Measurements from ENCODE around the gene MCFD2. TPM values are rescaled to one million over a fixed set of nuclear protein-coding genes. Genes with fewer than 3 reads are reported as not detected.

MCFD2 gene
- total RNA-seq, 1 experiment from 2014 or later, result 84.9 TPM

DNA sequence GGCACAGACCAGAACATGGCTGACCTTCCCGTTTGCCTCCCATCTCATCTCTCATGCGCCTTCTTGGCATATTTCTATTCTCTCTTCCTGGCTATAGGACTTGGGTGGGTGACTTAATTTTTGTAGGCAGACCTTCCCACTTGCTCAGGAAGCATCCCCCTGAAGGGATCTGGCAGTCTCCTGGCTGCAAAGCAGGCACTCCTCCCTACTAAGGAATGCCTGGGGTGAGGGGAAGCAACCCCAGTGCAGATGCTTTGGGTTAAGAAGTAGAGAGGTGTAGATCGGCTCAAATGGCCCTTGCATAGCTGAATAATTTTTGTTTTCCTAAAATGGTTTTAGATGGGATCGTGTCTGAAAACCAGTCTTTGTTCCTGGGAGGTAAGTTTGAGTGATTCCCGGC is 17.6 kb downstream of the MCFD2 start:
- in situ Hi-C loops (cut with HindIII; ENCODE audit: low pct_unique_long_range_greater_than_20kb, low sequenced_read_pairs), result no loop called here
- CTCF ChIA-PET, result no interaction called here

DNA sequence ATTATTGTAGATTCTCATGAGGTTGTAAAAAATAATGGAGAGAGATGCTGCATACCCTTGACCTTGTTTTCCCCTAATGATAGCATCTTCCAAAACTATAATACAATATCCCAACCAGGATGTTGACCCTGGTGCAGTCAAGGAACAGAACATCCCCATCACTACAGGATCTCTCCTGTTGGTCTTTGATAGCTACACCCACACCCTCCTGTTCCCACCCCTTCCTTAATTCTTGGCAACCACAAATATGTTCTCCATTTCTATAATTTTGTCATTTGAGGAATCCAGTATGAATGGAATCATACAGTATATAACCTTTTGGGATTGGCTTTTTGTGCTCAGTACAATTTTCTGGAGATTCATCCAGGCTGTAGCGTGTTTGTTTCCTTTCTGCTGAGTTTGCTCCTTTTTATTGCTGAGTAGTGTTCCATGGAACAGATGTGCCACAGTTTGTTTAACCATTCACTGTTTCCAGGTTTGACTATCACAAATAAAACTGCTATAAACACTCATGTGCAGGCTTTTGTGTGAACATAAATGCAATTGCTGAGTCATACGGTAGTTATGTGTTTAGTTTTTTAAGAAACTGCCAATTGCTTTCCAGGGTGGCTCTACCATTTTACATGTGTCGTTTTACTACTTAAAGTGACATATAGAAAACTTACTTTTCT is 22.2 kb downstream of the MCFD2 start:
- no peaks in the 10 kb centered on the region for H3K27me3 ChIP-seq (ENCODE audit: control insufficient read depth, insufficient read depth, low read length)
- TF ChIP-seq, protein P1, sequence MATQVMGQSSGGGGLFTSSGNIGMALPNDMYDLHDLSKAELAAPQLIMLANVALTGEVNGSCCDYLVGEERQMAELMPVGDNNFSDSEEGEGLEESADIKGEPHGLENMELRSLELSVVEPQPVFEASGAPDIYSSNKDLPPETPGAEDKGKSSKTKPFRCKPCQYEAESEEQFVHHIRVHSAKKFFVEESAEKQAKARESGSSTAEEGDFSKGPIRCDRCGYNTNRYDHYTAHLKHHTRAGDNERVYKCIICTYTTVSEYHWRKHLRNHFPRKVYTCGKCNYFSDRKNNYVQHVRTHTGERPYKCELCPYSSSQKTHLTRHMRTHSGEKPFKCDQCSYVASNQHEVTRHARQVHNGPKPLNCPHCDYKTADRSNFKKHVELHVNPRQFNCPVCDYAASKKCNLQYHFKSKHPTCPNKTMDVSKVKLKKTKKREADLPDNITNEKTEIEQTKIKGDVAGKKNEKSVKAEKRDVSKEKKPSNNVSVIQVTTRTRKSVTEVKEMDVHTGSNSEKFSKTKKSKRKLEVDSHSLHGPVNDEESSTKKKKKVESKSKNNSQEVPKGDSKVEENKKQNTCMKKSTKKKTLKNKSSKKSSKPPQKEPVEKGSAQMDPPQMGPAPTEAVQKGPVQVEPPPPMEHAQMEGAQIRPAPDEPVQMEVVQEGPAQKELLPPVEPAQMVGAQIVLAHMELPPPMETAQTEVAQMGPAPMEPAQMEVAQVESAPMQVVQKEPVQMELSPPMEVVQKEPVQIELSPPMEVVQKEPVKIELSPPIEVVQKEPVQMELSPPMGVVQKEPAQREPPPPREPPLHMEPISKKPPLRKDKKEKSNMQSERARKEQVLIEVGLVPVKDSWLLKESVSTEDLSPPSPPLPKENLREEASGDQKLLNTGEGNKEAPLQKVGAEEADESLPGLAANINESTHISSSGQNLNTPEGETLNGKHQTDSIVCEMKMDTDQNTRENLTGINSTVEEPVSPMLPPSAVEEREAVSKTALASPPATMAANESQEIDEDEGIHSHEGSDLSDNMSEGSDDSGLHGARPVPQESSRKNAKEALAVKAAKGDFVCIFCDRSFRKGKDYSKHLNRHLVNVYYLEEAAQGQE (IDR thresholded peaks at IDR 0.05; ENCODE audit: insufficient read depth in 1 of 2, low read depth in 2 of 2, low read length in 1 of 2), result no peak
- TF ChIP-seq, protein P2, sequence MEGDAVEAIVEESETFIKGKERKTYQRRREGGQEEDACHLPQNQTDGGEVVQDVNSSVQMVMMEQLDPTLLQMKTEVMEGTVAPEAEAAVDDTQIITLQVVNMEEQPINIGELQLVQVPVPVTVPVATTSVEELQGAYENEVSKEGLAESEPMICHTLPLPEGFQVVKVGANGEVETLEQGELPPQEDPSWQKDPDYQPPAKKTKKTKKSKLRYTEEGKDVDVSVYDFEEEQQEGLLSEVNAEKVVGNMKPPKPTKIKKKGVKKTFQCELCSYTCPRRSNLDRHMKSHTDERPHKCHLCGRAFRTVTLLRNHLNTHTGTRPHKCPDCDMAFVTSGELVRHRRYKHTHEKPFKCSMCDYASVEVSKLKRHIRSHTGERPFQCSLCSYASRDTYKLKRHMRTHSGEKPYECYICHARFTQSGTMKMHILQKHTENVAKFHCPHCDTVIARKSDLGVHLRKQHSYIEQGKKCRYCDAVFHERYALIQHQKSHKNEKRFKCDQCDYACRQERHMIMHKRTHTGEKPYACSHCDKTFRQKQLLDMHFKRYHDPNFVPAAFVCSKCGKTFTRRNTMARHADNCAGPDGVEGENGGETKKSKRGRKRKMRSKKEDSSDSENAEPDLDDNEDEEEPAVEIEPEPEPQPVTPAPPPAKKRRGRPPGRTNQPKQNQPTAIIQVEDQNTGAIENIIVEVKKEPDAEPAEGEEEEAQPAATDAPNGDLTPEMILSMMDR (IDR thresholded peaks at IDR 0.05), result no peak
- no peak for TF ChIP-seq TCF7L2 (IDR thresholded peaks at IDR 0.05; ENCODE audit: low read depth, low read length)
- no peak for TF ChIP-seq SIN3A (IDR thresholded peaks at IDR 0.05; ENCODE audit: borderline replicate concordance, insufficient read depth, low read depth, low read length)
- TF ChIP-seq POLR2AphosphoS5 (IDR thresholded peaks at IDR 0.05; ENCODE audit: low read depth, low read length), result no peak
- no peaks in the 10 kb centered on the region for H3K4me1 ChIP-seq (ENCODE audit: control insufficient read depth, insufficient read depth, low read length)
- ChIA-PET POLR2A (no interaction called here), CTCF (no interaction called here)
- no peaks in the 10 kb centered on the region for H3K9me3 ChIP-seq (ENCODE audit: control insufficient read depth, insufficient read depth, low read depth, low read length)
- no peaks in the 10 kb centered on the region for H3K36me3 ChIP-seq (ENCODE audit: control insufficient read depth, insufficient read depth, low read length)
- ATAC-seq (no peak), DNase-seq (ENCODE audit: low read depth, low spot score) (no peak)
- no peak overlapping the region for H3K27ac ChIP-seq (ENCODE audit: low read length)
- intact Hi-C loops (cut with micrococcal nuclease; ENCODE audit: unreplicated experiment), result no loop called here
- BruUV-seq (replicated peaks), result no TSS peak
- in situ Hi-C loops (cut with HindIII; ENCODE audit: low pct_unique_long_range_greater_than_20kb, low sequenced_read_pairs), result no loop called here
- H3K4me3 ChIP-seq (ENCODE audit: low read depth in 2 of 2, low read length in 2 of 2), result no peak overlapping the region

More for the DNA sequence above, 17.6 kb downstream of the MCFD2 start:
- H3K4me3 ChIP-seq (ENCODE audit: low read depth in 2 of 2, low read length in 2 of 2), result no peak overlapping the region
- H3K27ac ChIP-seq (ENCODE audit: low read length), result no peak overlapping the region
- no peak for ATAC-seq
- POLR2A ChIA-PET, result no interaction called here
- H3K4me1 ChIP-seq (ENCODE audit: control insufficient read depth, insufficient read depth, low read length), result no peaks in the 10 kb centered on the region
- H3K36me3 ChIP-seq (ENCODE audit: control insufficient read depth, insufficient read depth, low read length), result no peaks in the 10 kb centered on the region
- no peaks in the 10 kb centered on the region for H3K27me3 ChIP-seq (ENCODE audit: control insufficient read depth, insufficient read depth, low read length)
- BruUV-seq (replicated peaks), result no TSS peak
- TF ChIP-seq, protein P1 (IDR thresholded peaks at IDR 0.05; ENCODE audit: insufficient read depth in 1 of 2, low read depth in 2 of 2, low read length in 1 of 2), result no peak
- TF ChIP-seq TCF7L2 (IDR thresholded peaks at IDR 0.05; ENCODE audit: low read depth, low read length) (no peak), SIN3A (IDR thresholded peaks at IDR 0.05; ENCODE audit: borderline replicate concordance, insufficient read depth, low read depth, low read length) (no peak), POLR2AphosphoS5 (IDR thresholded peaks at IDR 0.05; ENCODE audit: low read depth, low read length) (no peak)
- TF ChIP-seq, protein P2 (IDR thresholded peaks at IDR 0.05), result no peak
- no peak for DNase-seq (ENCODE audit: low read depth, low spot score)
- H3K9me3 ChIP-seq (ENCODE audit: control insufficient read depth, insufficient read depth, low read depth, low read length), result no peaks in the 10 kb centered on the region
- intact Hi-C loops (cut with micrococcal nuclease; ENCODE audit: unreplicated experiment), result no loop called here
